Measurements from ENCODE around the gene TCAF2.
"Not testable (repeated sequence)": the region's sequence is repeated elsewhere in the genome, so short reads cannot be mapped to it uniquely, and the experiment has no call there.

Gene TCAF2

GRCh38 chr7:143620646-143621045 lies at the start of gene TCAF2:
Gene TCAF2, plus strand, starts transcription at chr7:143620974.
- DNase-seq: not testable (repeated sequence)

GRCh38 chr7:143571501-143571900 lies 49.3 kb upstream of the TCAF2 start, which contains the start of gene CTAGE15:
Gene CTAGE15, plus strand, starts transcription at chr7:143571801. Its CDS starts 17 bp downstream, at chr7:143571818.
- DNase-seq: not testable (repeated sequence)

GRCh38 chr7:143588183-143588582 lies 32.6 kb upstream of the TCAF2 start:
- not testable (repeated sequence) for DNase-seq

DNA sequence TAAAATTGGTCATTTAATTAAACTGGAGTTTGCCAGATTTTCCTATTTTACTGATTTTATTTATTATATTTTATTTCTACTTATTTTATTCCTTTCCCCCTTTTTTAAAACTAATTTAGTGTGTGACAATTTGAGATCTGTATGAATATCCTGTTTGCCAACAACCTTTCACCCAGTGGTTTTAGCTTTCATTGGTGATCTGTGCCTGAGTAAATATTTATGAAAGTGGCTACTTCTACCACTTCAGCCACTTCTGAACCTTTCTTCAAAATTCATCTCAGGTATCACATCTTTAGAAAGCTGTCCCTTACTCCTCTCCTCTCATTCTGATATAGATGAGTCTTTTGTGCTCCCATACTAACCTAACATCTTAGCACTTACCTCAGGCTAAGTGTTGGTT lies 30.9 kb upstream of the TCAF2 start:
- DNase-seq: not testable (repeated sequence)

DNA sequence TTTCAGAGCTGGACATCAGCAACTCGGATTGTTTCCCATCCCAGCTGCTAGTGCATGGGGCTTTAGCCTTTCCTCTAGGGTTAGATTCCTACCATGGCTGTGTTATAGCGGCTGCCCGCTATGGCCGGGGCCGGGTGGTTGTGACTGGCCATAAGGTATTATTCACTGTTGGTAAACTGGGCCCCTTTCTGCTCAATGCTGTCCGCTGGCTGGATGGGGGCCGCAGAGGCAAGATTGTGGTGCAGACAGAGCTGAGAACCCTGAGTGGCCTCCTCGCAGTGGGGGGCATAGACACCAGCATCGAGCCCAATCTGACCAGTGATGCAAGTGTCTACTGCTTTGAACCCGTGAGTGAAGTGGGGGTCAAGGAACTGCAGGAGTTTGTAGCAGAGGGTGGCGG lies 22.7 kb upstream of the TCAF2 start:
- DNase-seq: not testable (repeated sequence)

DNA sequence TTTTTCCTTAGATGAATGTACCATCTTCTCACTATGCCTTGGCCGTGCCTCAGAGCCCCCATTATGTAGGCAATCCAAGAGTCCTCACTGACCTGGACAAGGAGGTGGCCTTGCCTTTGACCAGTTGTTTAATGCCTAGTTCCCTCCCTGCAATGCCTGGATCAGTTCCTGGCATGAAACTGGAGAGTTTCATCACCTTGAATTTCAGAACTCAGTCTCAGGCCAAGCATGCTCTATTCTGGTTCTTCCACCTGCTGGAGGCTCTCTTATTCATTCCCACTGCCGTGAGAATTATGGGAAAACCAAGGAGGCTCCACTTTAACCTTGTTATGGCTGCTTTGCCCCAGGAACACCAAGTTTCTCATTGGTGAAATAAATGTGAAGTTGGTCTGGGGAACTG lies 17.2 kb upstream of the TCAF2 start:
- not testable (repeated sequence) for DNase-seq

DNA sequence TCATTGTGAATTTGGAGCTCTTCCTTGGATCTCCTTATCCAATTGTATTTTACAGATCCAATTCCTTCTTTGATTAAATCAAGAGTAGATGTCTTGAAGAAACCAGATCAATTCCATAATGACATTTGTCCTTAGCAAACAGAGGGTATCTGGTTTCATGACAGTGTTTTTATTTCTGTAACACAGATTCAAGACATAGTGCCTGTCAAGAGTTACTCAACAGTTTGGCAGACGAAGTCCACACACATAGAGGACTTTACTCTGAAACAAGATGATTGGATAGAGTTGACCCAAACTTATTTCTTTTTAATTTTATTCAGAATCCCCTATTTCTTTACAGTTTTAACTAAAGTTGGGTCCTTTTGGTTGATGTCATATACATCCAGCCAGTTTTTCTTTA lies 14.7 kb upstream of the TCAF2 start:
- not testable (repeated sequence) for DNase-seq

DNA sequence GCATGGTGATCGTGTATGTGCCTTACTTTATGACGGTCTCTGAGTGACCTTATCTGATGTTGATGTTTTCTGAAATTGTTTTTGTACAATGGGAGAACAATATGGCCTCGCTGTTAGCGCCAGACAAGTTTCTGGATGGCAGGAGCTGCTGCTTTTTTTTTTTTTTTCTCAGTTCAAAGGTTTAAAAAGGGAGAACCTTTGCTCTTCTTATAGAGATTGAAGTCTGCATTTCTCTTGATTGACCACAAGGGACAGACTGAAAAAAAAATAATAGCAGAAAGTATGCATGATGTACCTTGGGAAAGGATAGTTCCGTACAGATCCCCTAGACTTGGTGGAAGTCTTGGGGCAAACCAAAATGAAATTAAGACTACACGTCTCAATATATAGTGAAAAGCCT lies 5.2 kb upstream of the TCAF2 start:
- DNase-seq: not testable (repeated sequence)

- DNase-seq: not testable (repeated sequence)
Measured at GRCh38 chr7:143617204-143617603, 3.6 kb upstream of the TCAF2 start.

DNA sequence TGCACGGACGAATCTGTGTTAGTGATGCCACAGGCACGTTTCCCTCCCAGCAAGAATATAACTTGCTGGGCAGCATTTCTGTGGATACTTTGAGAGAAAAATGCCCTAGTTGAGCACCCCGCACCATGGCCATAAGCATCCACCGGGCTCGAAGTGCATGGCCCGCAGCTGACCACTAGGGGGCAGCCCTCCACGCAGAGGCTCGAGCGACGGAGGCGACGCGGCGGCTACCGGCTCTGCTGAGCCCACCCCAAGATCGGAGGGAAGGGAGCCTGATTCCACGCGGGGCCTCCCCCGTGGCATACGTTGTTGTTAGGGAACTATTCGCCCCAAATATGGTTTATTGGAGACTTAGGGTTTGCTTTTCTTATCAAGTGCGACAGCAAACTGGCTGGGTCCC lies 716 bp upstream of the TCAF2 start:
- not testable (repeated sequence) for DNase-seq

GRCh38 chr7:143621175-143621574 lies 401 bp downstream of the TCAF2 start:
- DNase-seq: not testable (repeated sequence)

DNA sequence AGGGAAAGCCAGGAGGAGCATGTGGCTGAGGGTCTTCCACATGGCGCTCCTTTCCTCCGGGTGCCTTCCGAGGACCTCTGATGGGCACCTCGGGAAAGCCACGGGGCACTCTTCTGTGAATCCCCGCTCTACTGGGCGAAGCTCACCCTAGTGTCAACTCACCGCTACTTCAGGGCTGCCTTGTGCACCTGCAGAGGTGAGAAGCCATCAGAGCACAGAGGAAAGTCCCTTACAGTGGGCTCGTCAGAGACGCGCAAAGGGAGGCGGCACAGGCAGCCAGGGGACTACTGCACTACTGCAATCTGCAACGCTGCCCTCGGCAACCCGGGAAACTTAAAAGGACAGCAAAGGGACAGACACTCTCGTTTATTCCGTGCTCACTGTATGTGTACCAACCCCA lies 1.4 kb downstream of the TCAF2 start:
- not testable (repeated sequence) for DNase-seq

DNA sequence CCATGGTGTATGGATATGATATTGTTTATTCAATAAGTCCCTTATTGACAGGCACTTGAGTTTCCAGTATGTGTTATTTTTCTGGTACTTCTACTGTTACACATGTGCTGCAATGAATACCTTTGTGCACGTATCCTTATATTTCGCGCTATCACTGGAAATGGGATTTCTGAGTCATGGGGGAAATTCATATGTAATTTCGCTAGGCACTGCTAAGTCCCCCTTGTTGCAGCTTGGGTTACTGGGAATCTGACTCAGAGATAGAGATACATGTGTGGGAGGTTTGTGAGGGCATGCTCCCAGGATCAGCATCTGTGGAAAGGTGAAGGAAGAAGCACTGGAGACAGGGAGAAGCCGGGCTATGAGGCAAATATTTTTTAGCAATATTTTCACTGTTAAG lies 9.9 kb downstream of the TCAF2 start:
- not testable (repeated sequence) for DNase-seq

GRCh38 chr7:143632506-143632905 lies 11.7 kb downstream of the TCAF2 start:
- not testable (repeated sequence) for DNase-seq

DNA sequence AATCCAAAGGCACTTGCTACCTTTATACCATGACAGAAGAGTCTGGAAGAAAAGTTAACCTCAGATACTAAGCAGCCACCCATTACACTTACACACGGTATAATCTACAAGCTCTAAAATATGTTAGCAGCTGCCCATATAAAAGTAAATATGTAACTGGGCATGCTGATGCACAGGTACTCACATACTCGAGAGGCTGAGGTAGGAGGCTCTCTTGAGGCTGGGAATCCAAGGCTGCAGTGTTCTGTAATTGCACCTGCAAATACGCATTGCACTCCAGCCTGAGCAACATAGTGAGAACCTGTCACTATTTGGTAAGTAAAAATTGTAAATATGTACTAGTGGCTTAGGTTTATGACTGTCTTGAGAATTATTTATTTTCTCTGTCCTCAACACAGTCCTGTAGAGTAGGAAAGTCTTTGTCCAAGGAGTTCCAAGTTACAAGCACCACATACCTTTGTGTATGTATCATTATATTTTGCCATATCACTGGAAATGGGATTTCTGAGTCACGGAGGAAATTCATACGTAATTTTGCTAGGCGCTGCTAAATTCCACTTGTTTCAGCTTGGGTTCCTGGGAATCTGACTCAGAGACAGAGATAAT lies 12.3 kb downstream of the TCAF2 start:
- DNase-seq: not testable (repeated sequence)

- not testable (repeated sequence) for DNase-seq
Measured at GRCh38 chr7:143635364-143636240, 14.8 kb downstream of the TCAF2 start.

DNA sequence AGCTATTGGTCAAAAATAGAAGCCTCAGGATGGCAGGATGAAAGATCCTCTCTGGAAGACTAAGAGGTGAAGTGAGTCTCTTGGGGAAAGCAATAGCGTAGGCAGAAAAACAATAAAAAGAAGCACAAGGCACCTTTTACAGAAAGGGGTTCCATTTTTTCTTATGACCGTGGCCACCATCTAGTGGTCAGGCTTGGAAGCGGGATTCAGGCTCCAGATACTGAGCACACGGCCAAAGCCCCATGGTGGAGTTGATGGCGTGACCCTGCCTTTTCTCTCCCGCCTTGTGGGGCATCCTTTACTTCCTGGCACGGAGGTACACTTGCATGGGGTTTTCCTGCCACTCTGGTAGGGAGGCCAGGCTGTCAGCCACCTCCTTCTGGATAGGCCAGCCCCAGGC lies 18.6 kb downstream of the TCAF2 start:
- not testable (repeated sequence) for DNase-seq

DNA sequence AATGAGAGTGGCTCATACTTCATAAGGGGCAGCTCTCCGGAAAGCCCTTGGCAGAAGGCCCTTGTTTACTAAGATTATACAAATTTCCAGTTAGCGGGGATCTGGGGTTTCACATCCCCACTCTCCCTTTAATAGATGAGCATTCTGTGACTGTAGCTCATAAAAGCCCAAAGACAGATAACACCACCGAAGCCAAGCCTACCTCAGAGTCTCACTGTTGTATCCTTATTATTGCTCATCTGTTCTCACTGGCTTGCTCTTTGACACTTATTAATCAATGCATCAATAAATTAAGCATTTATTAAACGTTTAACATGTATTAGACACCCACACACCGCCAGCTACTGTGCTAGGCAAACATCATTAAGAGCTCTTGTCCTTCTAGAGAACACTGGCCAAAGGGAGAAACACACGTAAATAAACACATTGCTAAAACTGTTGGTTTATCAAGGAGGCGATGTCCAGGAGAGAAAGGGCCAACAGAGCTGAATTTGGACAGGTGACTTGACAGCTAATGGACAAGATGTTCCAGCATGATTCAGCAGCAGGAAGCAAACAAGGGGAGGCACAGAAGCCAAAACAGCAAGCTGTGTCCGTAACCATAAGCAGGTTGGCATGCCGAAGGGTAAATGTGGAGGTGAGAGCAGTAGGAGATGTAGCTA lies 19.9 kb downstream of the TCAF2 start:
- DNase-seq: not testable (repeated sequence)

GRCh38 chr7:143646598-143646997 lies 25.8 kb downstream of the TCAF2 start:
- not testable (repeated sequence) for DNase-seq

DNA sequence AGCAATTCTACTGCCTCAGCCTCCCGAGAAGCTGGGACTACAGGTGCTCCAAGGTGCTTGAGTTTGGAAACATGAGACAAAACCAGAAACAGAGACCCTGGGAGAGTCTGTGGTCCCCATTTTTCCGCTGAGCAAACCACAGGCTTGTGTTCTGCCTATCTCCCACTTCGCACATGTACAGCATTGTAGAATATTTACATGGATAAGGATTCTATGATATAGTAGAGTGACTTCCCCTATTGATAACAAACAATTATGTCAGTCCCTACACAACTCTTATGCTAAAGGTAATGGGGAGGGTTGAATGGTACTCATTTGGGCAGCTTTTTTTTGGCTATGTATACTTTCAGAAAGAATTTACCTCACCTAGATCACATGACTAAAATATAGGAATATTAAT lies 29.1 kb downstream of the TCAF2 start:
- not testable (repeated sequence) for DNase-seq

GRCh38 chr7:143650447-143650846 lies 29.7 kb downstream of the TCAF2 start:
- not testable (repeated sequence) for DNase-seq
